RPMI8226 (cell line): ENCODE measurements around the gene CDH23.
"Not testable (repeated sequence)": the region's sequence is repeated elsewhere in the genome, so short reads cannot be mapped to it uniquely, and the experiment has no call there.

Experiments used
- DNase-seq: peaks from one replicate; pipeline ENCODE4 v3.0.0-alpha.2; 2015

Gene CDH23

DNA sequence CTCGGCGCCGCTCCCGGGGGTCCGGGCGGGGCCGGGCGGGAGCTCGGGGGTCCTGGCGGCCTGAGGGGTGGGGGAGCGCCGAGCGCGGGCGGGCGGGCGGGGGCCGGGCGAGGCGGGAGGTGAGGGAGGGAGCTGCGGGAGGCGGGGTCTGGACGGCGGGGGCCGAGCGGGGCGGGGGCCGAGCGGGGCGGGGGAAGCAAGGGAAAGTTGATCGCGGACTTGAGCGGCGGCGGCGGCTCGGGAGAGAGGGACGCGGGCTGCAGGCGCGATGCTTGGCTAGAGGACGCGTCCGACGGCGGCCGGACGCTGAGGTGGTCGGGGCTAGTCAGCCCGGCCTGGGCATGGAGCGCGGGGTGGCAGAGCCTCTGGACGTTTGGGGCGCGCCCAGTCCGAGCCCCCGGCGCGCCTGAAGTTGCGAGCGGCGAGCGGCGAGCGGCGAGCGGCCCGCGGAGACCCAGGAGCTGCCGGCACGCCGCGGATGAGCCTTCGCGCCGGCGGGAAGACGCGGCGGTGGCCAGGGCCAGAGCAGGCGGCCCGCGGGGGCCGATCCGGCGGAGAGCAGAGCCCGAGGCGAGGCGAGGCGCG, at the start of gene CDH23:
CDH23 (plus strand) TSS at position 210 of the 585 bp plus-strand sequence. CDS start 42,912 bp downstream, outside the sequence.
- DNase-seq = no peak

DNA sequence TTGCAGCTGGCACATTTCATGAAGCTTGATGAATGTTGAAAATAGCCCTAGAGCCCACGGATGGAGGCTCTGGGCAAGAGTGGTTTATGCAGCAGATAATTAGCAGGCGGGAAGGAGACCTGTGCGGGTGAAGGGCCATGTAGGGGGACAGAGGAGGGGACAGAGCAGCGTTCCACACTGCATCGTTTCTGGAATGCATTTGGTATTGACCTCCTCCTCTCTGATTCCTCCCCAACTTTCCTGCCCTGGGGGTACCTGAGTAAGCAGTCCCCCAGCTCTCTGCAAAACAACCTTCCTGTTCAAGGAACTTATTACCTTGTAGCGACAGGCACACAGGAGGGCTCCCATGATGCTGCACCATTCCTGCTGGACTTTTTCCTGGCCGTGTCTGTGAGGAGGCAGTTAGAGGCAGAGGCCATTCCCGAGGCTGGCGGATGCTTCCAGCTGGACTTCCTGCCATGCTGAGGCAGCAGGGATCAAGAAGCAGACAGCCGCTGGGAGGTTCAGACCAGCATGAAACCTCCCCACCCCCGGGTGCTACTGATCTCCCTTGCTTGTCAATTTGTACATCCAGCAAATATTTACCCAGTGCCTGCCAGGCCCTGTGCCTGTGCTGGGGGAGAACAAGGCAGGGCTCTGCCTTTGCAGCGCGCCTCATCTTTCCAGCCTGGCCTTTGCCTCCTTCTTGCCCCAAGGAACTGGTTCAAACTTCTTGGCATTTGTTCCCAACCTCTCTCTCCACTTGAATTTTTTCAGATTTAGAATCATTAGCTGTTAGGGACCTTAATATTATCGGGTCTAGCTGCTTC, 48.9 kb upstream of the CDH23 start:
- no peak for DNase-seq

- DNase-seq = no peak
These were observed 47.9 kb upstream of the CDH23 start for GRCh38 chr10:71348850-71349249.

- no peak for DNase-seq
These were observed 47.3 kb upstream of the CDH23 start for GRCh38 chr10:71349406-71349805.

- DNase-seq = no peak
These were observed 45.6 kb upstream of the CDH23 start for GRCh38 chr10:71351087-71351486.

GRCh38 chr10:71351628-71352319, 44.9 kb upstream of the CDH23 start:
- no peak for DNase-seq

DNA sequence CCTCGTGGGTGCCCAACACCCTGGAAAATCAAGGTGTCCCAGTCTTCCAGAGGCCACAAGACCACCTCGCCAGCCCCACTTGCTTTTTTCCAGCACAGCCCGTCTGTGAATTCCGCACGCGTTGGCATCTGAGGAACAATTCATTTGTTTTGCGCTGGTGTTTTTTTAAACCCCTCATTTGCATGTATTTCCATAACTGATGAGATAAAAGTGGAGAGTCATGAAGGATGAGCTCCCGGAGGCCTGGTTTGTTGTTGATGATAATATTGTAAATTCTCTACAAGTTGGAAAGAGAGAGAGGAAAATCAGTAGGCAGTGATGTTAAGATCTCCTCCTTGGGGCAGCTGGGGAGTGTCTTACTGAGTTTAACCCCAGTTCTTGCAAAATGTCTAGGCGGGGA, 43.1 kb upstream of the CDH23 start:
- DNase-seq = no peak

DNA sequence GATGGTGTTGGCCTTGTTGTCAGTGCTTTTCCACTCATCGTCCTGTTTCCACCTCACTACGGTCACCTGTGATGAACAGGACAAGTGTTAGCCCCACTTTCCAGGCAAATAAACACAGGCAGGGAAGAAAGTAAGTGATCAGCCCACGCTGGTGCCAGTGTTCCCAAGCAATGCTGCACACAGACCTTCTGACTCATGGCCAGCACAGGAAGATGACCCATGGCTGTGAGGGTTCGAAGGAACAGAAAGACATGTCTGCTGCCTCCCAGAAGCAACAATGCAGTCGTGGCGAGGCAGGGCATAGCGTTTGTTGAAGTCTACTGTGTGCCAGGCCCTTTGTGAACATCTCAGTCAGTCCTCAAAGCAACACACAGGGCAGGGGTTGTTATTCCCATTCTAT, 41.9 kb upstream of the CDH23 start:
- DNase-seq = no peak

DNA sequence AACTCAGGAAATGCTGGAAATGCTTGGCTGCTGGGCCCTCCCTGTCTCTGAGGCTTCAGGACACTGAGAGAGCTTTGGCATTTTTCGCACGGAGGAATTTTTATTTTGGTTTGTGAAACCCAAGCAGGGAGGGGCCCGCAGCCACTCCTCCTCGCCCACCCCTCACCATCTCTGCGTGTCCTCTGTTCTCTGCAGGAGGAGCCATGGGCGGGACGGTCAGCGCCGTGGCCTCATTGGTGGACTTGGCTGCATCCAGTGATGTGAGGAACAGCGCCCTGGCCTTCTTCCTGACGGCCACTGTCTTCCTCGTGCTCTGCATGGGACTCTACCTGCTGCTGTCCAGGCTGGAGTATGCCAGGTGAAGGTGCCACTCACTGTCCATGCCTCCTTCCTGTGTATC, 40.8 kb upstream of the CDH23 start:
- no peak for DNase-seq

GRCh38 chr10:71357792-71358265, 38.9 kb upstream of the CDH23 start:
- DNase-seq = no peak

DNA sequence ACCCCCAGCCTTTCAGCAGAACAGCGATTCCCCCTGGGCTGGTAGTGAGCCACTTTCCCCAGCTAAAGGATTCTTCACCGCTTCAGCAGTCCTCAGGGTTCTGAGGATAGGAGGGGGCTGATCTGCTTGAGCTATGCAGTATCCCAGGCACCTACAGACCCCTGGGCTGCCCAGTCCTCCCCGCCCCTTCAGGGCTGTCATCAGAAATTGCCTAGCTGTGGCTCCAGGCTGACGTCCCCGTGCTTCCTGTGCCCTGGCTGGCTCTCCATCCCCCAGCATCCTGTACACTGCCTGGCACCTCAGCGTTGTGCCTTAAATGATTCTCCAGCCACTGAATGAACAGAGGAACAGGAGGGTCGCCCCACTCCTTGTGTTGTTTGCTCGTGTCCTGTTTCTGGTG, 38.4 kb upstream of the CDH23 start:
- DNase-seq = no peak

GRCh38 chr10:71358906-71359305, 37.8 kb upstream of the CDH23 start:
- DNase-seq = not testable (repeated sequence)

- no peak for DNase-seq
These were observed 37.2 kb upstream of the CDH23 start for GRCh38 chr10:71359364-71360046.

DNA sequence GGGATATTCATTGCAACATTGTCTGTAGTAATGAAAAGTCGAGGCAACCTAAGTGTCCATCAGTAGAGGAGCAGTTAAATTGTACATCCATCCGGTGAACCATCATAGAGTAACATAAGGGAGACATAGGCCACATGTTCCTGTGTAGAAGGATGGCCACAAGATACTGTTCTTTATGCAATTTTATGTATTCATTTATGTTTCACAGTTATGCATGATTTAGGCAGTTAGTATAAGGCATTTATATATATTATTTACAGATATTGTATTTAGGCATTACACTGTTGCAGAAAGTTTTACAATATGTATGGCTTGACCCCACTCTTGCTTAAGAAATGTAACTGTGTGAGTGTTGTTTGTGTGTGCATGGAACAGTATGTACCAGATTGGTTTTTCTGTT, 36.0 kb upstream of the CDH23 start:
- DNase-seq = no peak

- no peak for DNase-seq
These were observed 35.1 kb upstream of the CDH23 start for GRCh38 chr10:71361581-71361980.

DNA sequence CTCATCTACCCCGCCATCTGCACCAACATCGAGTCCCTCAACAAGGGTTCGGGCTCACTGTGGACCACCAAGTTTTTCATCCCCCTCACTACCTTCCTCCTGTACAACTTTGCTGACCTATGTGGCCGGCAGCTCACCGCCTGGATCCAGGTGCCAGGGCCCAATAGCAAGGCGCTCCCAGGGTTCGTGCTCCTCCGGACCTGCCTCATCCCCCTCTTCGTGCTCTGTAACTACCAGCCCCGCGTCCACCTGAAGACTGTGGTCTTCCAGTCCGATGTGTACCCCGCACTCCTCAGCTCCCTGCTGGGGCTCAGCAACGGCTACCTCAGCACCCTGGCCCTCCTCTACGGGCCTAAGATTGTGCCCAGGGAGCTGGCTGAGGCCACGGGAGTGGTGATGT, 34.6 kb upstream of the CDH23 start:
- no peak for DNase-seq

DNA sequence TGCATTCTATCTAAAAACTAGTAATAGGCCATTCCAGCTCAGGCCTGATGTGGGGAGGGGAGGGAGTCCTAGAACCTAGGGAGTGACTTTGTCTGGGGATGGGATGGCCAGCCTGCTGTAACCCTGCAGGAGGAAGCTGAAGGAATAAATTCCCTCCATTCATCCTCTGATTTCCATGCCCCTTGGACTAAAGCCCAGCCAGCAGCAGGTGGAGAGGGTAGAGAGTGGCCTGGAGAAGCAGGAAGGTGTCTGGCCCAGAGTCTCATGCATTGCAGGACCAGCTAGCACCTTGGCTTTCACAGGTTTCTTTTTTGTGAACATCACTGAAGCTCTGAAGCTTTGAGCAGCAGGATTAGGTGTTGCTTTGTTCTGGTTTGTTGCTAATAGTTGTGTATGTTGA, 32.8 kb upstream of the CDH23 start:
- no peak for DNase-seq

DNA sequence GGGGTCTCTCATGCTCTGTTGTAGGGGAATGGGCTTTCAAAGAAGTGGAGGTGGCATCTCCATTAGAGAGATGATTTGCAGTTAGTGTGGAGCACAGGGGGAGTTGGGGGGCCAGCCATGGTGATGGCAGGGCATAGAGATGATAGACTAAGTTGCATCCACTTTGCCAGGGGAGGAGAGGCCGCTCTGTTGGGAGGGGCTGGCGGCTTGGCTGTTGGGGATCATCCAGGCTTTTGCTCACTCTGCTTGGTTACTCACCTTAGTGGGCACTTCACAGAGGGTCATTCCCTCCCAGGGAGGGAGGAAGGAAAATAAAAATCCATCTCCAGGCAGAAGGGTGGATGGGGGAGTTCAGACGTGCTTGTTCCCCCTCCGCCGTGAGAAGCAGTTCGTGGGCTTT, 31.4 kb upstream of the CDH23 start:
- DNase-seq = no peak

GRCh38 chr10:71366690-71367089, 30.0 kb upstream of the CDH23 start:
- no peak for DNase-seq

- no peak for DNase-seq
These were observed 29.4 kb upstream of the CDH23 start for GRCh38 chr10:71367271-71367670.

DNA sequence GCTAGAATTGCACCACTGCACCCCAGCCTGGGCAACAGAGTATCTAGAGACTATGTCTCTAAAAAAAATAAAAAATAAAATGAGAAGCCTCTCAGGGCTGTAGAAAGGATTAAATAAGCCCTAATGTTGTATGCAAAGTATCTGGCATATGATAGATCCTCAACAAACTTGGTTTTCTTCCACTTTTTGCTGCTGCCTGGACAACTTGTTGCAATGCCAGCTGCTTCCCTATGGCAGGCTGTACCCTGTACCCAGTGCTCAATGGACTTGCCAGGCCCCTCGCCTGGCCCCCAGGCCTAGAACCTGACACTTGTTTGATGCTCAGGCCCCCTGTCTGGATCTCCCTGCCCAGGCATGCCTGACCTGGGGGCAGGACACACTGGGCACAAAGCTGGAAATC, 28.5 kb upstream of the CDH23 start:
- DNase-seq = no peak

GRCh38 chr10:71368643-71369042, 28.1 kb upstream of the CDH23 start:
- DNase-seq = peak; percentile 11

DNA sequence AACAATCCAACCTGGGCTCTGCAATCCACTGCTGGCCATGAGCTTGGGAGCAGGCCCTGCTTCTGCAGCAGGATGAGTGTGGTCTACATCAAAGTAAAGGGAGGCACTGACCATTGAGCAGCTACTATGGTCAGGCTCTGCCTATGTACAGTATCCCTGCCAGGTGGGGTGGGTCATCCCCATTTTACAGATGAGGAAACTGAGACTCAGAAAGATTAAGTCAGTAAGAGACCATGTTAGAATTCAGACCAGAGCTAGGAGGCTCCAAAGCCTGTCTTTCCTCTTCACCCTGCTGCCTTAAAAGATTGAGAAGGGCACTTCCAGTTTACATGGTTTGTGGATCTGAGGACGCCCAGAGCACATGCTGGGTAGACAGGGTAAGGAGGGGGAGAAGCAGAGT, 27.1 kb upstream of the CDH23 start:
- DNase-seq = no peak
